Stimulated activated memory B cell treated with anti-CD40 and anti-IgM and Interleukin-4, amounts not matched to agents 10 μg/mL and 1 μg/mL and 100 μg/mL, for 72 hours (primary cell): ENCODE data around the gene SRCIN1.
A peak's percentile ranks its signal among the peaks of the same experiment; 100 is the strongest.

Experiments
- ATAC-seq: fragments of 150-1000 bp; cut with Tn5 transposase; 2 replicates; pipeline ENCODE4 v1.10.0; 2021
- H3K27ac Mint-ChIP-seq: one replicate; pipeline ENCODE4 v1.8.0; 2022; ENCODE audit warnings: mild to moderate bottlenecking, mixed read lengths
- H3K27me3 Mint-ChIP-seq: one replicate; pipeline ENCODE4 v1.8.0; 2022; ENCODE audit warnings: mixed read lengths
- H3K36me3 Mint-ChIP-seq: one replicate; pipeline ENCODE4 v1.8.0; 2022; ENCODE audit warnings: mixed read lengths
- H3K4me1 Mint-ChIP-seq: one replicate; pipeline ENCODE4 v1.8.0; 2022; ENCODE audit warnings: mixed read lengths
- H3K4me3 Mint-ChIP-seq: one replicate; pipeline ENCODE4 v1.8.0; 2022; ENCODE audit warnings: mild to moderate bottlenecking, moderate library complexity, mixed read lengths
- H3K9me3 Mint-ChIP-seq: one replicate; pipeline ENCODE4 v1.8.0; 2022; ENCODE audit warnings: mixed read lengths

SRCIN1 gene

DNA sequence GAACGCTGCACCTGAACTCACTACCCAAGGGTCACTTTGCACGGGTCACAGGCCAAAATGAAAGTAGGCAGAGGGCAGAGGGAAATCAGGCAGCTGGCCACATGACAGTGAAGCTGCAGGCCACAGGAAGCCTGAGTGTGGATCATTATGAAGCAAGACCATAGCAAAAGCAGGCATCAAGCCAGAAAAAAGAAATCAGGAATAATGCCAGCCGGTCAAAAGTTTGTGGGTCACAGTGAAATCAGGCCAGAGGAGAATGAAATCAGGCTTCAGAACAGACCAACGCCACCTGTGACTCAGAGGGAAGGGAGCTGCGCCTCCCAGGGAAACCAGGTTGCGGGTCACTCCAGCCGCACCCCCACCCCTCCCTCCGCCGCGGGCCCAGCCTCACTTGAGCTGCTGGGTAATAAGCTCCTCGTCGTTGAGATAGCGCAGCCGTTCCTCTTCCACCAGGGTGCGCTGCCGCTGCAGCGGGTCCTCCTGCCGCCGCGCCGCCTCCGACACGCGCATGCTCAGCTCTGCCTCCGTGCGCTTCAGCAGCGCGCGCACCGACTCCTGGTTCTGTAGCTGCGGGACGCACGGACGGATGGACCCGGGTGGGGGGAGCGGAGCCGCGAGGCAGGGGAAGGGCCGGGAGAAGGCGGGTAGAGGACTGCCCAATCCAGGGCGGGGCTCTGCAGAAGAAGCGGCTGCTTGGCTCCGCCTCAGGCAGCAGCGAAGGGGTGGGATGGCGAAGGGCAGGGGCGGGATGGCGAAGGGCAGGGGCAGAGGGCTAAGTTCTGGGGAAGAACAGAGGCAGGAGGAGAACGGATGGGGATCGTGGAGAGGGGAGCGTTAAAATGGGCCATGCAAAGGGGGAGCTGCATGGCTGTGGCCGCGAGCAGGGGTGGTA lies 47.7 kb downstream of the SRCIN1 start:
- peak overlapping the region; percentile 97 for H3K4me3 Mint-ChIP-seq
- peaks cover 35% of the 10 kb centered on the region for H3K27me3 Mint-ChIP-seq
- H3K9me3 Mint-ChIP-seq: no peaks in the 10 kb centered on the region
- ATAC-seq: peak; percentile 86
- no peak overlapping the region for H3K27ac Mint-ChIP-seq
- peaks cover 24% of the 10 kb centered on the region for H3K4me1 Mint-ChIP-seq
- H3K36me3 Mint-ChIP-seq: no peaks in the 10 kb centered on the region

GRCh38 chr17:38557396-38557795 lies 48.4 kb downstream of the SRCIN1 start:
- H3K27me3 Mint-ChIP-seq: peaks cover 32% of the 10 kb centered on the region
- H3K36me3 Mint-ChIP-seq: no peaks in the 10 kb centered on the region
- no peak overlapping the region for H3K4me3 Mint-ChIP-seq
- H3K4me1 Mint-ChIP-seq: peaks cover 24% of the 10 kb centered on the region
- no peaks in the 10 kb centered on the region for H3K9me3 Mint-ChIP-seq
- ATAC-seq: no peak
- no peak overlapping the region for H3K27ac Mint-ChIP-seq

DNA sequence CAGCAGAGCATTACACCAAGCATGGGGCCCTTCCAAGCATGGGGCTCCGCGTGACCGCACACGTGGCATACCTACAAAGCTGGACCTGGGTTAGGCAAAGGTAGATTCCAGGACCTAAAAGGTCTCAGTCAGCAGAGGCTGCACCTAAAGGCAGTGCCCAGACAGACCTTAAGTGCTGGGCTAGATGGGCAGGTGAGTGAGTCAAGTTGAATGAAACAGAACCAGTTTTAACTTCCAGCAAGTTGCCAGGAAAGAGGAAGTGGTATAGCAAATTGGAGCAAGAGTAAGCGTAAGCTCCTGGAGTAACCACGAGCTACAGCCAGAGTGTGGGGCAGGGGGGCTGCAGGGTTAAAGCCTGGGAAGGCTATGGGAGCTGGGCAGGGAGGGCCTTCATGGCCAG lies 49.5 kb downstream of the SRCIN1 start:
- H3K27ac Mint-ChIP-seq: no peak overlapping the region
- no peak overlapping the region for H3K4me3 Mint-ChIP-seq

DNA sequence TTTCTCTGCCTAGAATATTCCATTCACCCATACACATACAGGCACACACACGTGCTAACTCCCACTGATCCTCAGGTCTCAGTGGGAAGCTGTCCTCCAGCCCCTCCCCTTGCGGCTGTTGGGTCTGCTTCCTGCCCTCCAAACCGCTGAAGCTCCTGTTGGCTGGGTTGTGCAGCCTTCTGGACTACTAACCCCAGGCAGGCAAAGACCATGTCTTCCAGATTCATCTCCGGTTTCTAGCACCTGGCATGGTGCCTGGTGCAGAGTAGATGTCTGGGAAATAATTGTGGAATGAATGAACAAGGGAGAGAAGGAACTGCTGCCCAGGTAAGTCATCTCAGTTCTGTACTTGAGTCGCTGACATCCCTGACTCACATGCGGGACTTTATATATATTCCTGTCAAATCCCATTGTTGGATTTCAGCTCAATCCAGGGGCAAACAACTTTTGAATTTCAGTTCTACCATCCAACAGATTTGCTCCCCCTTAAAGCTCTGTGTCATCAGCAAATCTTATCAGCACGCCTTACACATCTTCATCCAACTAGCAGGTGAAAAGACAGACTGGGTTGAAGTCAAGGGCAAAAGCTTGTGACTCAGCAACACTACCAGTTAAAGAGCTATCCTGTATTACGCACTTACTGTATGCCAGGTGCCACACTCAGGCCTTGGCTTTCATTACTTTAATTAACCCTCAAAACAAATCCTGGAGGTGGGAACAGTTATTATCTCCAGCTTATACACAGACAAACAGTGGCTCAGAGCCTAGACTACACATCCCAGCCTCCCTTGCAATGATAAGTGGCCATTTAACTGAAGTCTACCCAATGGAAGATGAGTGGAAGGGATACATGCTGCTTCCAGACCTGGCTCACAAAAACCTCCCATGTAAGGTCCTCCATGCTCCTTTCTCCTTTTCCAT lies 51.1 kb downstream of the SRCIN1 start:
- H3K27me3 Mint-ChIP-seq: peaks cover 31% of the 10 kb centered on the region

More for the DNA sequence above, 49.5 kb downstream of the SRCIN1 start:
- no peak for ATAC-seq
- Mint-ChIP-seq H3K4me1 (peaks cover 24% of the 10 kb centered on the region), H3K36me3 (no peaks in the 10 kb centered on the region), H3K27me3 (peaks cover 29% of the 10 kb centered on the region), H3K9me3 (no peaks in the 10 kb centered on the region)

DNA sequence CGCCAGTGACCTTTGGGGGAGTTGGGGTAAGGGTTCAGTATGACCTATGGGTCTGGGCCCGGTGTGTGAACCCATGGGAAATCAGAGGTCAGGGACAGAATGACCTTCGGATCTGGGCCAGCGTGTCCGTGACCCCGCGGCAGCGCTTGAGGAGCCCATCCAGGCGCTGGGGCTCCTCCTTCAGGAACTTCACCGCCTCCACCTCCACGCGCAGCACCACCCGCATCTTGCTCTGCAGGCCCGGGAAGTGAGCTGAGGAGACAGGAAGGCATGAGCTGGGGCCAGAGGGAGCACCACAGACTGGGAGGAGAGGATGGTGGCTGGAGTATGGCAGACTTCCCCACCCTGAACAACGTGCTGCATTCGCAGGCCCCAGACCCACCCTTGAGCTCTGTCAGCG lies 53.4 kb downstream of the SRCIN1 start:
- Mint-ChIP-seq H3K27ac (no peak overlapping the region), H3K4me3 (no peak overlapping the region), H3K4me1 (no peaks in the 10 kb centered on the region), H3K9me3 (no peaks in the 10 kb centered on the region), H3K27me3 (peaks cover 54% of the 10 kb centered on the region), H3K36me3 (no peaks in the 10 kb centered on the region)
- ATAC-seq: no peak

More for the DNA sequence above, 51.1 kb downstream of the SRCIN1 start:
- H3K4me3 Mint-ChIP-seq: no peak overlapping the region
- H3K9me3 Mint-ChIP-seq: no peaks in the 10 kb centered on the region
- H3K27ac Mint-ChIP-seq: no peak overlapping the region
- no peaks in the 10 kb centered on the region for H3K36me3 Mint-ChIP-seq
- no peak for ATAC-seq
- peaks cover 13% of the 10 kb centered on the region for H3K4me1 Mint-ChIP-seq

- Mint-ChIP-seq H3K36me3 (no peaks in the 10 kb centered on the region), H3K9me3 (no peaks in the 10 kb centered on the region), H3K27me3 (peaks cover 64% of the 10 kb centered on the region), H3K4me1 (no peaks in the 10 kb centered on the region), H3K4me3 (no peak overlapping the region), H3K27ac (no peak overlapping the region)
- no peak for ATAC-seq
These were observed 54.6 kb downstream of the SRCIN1 start for GRCh38 chr17:38551121-38551520.

GRCh38 chr17:38550661-38551060 lies 55.1 kb downstream of the SRCIN1 start:
- H3K9me3 Mint-ChIP-seq: no peaks in the 10 kb centered on the region
- no peak for ATAC-seq
- H3K27ac Mint-ChIP-seq: no peak overlapping the region
- H3K4me1 Mint-ChIP-seq: no peaks in the 10 kb centered on the region
- no peak overlapping the region for H3K4me3 Mint-ChIP-seq
- H3K36me3 Mint-ChIP-seq: no peaks in the 10 kb centered on the region
- H3K27me3 Mint-ChIP-seq: peaks cover 64% of the 10 kb centered on the region

GRCh38 chr17:38549285-38549684 lies 56.5 kb downstream of the SRCIN1 start:
- H3K27me3 Mint-ChIP-seq: peaks cover 60% of the 10 kb centered on the region
- no peak for ATAC-seq
- H3K4me1 Mint-ChIP-seq: no peaks in the 10 kb centered on the region
- no peaks in the 10 kb centered on the region for H3K9me3 Mint-ChIP-seq
- H3K36me3 Mint-ChIP-seq: no peaks in the 10 kb centered on the region
- H3K27ac Mint-ChIP-seq: no peak overlapping the region
- H3K4me3 Mint-ChIP-seq: no peak overlapping the region

- H3K4me3 Mint-ChIP-seq: no peak overlapping the region
- peaks cover 75% of the 10 kb centered on the region for H3K27me3 Mint-ChIP-seq
- H3K27ac Mint-ChIP-seq: no peak overlapping the region
- H3K4me1 Mint-ChIP-seq: no peaks in the 10 kb centered on the region
- no peaks in the 10 kb centered on the region for H3K36me3 Mint-ChIP-seq
- no peak for ATAC-seq
- H3K9me3 Mint-ChIP-seq: no peaks in the 10 kb centered on the region
These were observed 58.3 kb downstream of the SRCIN1 start for GRCh38 chr17:38547444-38547843.

DNA sequence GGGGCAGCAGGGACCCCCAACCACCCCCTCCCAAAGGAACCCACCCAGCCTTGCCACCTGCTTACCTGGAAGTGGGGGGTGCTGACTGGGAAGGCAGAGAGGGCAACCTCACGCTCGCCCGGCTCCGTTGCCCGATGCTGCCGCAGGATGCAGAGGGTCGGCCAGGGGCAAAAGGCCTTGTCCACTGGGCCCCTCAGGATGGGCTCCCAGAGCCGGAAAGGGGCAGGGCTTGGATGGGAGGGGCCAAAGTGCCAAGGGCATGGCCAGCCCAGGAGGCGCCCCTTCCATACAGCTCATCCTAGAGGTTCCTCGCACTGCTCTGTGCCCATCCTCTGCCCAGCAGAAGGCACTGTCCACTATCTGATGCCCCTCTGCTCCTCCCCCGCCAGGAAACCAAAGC lies 59.4 kb downstream of the SRCIN1 start:
- no peaks in the 10 kb centered on the region for H3K4me1 Mint-ChIP-seq
- no peak for ATAC-seq
- H3K9me3 Mint-ChIP-seq: no peaks in the 10 kb centered on the region
- no peak overlapping the region for H3K4me3 Mint-ChIP-seq
- no peaks in the 10 kb centered on the region for H3K36me3 Mint-ChIP-seq
- H3K27me3 Mint-ChIP-seq: peaks cover 80% of the 10 kb centered on the region
- no peak overlapping the region for H3K27ac Mint-ChIP-seq

DNA sequence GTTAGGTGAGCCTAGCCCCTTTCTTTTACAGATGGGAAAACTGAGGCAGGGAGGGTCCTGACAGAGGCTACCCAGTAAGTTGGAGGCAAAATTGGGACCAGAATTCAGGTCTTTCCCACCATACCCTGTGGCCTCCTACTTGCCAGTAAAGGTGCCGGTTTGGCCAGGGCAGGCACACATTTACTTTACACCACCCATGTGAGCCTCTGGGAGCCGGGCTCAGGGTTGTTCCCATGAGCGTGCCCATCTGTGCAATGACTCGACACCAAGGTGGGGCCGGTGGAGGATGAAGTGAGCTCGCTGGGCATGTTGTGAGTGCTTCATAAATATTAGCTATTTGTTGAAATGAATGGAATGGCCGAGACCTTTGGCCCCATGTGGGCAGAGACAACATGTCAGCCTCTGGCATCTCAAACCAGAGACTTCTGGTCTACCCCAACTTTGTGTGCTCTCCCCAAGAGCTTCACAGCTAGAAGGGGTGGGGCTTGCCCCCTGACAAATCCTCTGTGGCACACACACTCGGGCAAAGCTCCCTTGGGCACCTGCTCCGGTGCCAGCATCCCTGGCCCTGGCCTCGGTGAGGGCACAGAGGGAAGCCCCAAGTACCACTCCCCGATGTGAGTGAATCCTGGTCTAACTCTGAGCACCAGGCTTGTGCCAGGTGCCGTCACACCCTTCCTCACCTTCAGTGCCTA lies 60.1 kb downstream of the SRCIN1 start:
- Mint-ChIP-seq H3K36me3 (no peaks in the 10 kb centered on the region), H3K27me3 (peaks cover 84% of the 10 kb centered on the region), H3K27ac (no peak overlapping the region), H3K4me1 (no peaks in the 10 kb centered on the region), H3K4me3 (no peak overlapping the region), H3K9me3 (no peaks in the 10 kb centered on the region)
- ATAC-seq: no peak

- H3K27me3 Mint-ChIP-seq: peaks cover 84% of the 10 kb centered on the region
- no peak overlapping the region for H3K27ac Mint-ChIP-seq
- ATAC-seq: no peak
- no peaks in the 10 kb centered on the region for H3K9me3 Mint-ChIP-seq
- no peaks in the 10 kb centered on the region for H3K4me1 Mint-ChIP-seq
- H3K36me3 Mint-ChIP-seq: no peaks in the 10 kb centered on the region
- no peak overlapping the region for H3K4me3 Mint-ChIP-seq
These were observed 60.9 kb downstream of the SRCIN1 start for GRCh38 chr17:38544839-38545209.

- no peaks in the 10 kb centered on the region for H3K36me3 Mint-ChIP-seq
- peaks cover 84% of the 10 kb centered on the region for H3K27me3 Mint-ChIP-seq
- H3K9me3 Mint-ChIP-seq: no peaks in the 10 kb centered on the region
- H3K4me3 Mint-ChIP-seq: no peak overlapping the region
- ATAC-seq: no peak
- no peaks in the 10 kb centered on the region for H3K4me1 Mint-ChIP-seq
- no peak overlapping the region for H3K27ac Mint-ChIP-seq
These were observed 61.4 kb downstream of the SRCIN1 start for GRCh38 chr17:38544175-38544838.

GRCh38 chr17:38543403-38544174 lies 62.2 kb downstream of the SRCIN1 start:
- no peak for ATAC-seq
- no peaks in the 10 kb centered on the region for H3K4me1 Mint-ChIP-seq
- H3K36me3 Mint-ChIP-seq: no peaks in the 10 kb centered on the region
- H3K27me3 Mint-ChIP-seq: peaks cover 79% of the 10 kb centered on the region
- no peaks in the 10 kb centered on the region for H3K9me3 Mint-ChIP-seq
- no peak overlapping the region for H3K27ac Mint-ChIP-seq
- H3K4me3 Mint-ChIP-seq: no peak overlapping the region
